Suprapubic skin (tissue), 4 donors: Measurements from ENCODE around the gene PPARGC1A. TPM values are rescaled to one million over a fixed set of nuclear protein-coding genes. Genes with fewer than 3 reads are reported as not detected.

ENCODE experiments used
- DNase-seq, 2 donors: peaks; one replicate each; pipeline ENCODE4 v3.0.0-alpha.2; 2019; ENCODE audit warnings: low spot score in 2 of 2
- H3K27ac ChIP-seq: fragments of 200-600 bp; sonication (generic); one replicate; pipeline ENCODE4 v1.5.1; 2019
- H3K27me3 ChIP-seq: fragments of 200-600 bp; sonication (generic); one replicate; pipeline ENCODE4 v1.5.1; 2019
- H3K36me3 ChIP-seq: fragments of 200-600 bp; sonication (generic); one replicate; pipeline ENCODE4 v1.5.1; 2019
- H3K4me1 ChIP-seq: fragments of 200-600 bp; sonication (generic); one replicate; pipeline ENCODE4 v1.5.1; 2019
- H3K4me3 ChIP-seq: fragments of 200-600 bp; sonication (generic); one replicate; pipeline ENCODE4 v1.5.1; 2019; ENCODE audit warnings: mild to moderate bottlenecking
- H3K9me3 ChIP-seq: fragments of 200-600 bp; sonication (generic); one replicate; pipeline ENCODE4 v1.5.1; 2019
- CTCF ChIP-seq, 2 donors: fragments of 200-600 bp in 1 of 2; fragments of 450-650 bp in 1 of 2; sonication (generic) in 1 of 2; IDR thresholded peaks; one replicate each; pipeline ENCODE4 v1.5.1; 2016 to 2019; ENCODE audit warnings: antibody characterized with exemption in 2 of 2, mild to moderate bottlenecking in 1 of 2, moderate library complexity in 1 of 2
- EP300 ChIP-seq: sonication (generic); formaldehyde crosslinking; IDR thresholded peaks from one replicate; pipeline ENCODE4 v1.6.1; 2017; ENCODE audit warnings: antibody characterized with exemption
- POLR2A ChIP-seq, 2 donors: fragments of 450-650 bp; IDR thresholded peaks; one replicate each; pipeline ENCODE4 v1.6.1; 2017; ENCODE audit warnings: antibody characterized with exemption in 2 of 2, mild to moderate bottlenecking in 2 of 2, moderate library complexity in 2 of 2
- POLR2AphosphoS5 ChIP-seq, 3 donors: sonication (generic); formaldehyde crosslinking; IDR thresholded peaks; one replicate each; pipeline ENCODE4 v1.6.1; 2017; ENCODE audit warnings: antibody characterized with exemption in 3 of 3
- WGBS: methylation state at CpG from one replicate; pipeline ENCODE4 v1.1.5; 2018; 5-methylcytosine and 5-hydroxymethylcytosine counted together
- total RNA-seq, 4 donors: library from RNA; depleted of rRNA; stranded (reverse); fragments of >200 nt; gene quantifications; one replicate each; pipeline ENCODE4 v1.1.0, GENCODE V29; 2016

Gene PPARGC1A
- total RNA-seq, 4 donors from 2014 or later = 10.5 to 33.4 (median 13.2) TPM

DNA sequence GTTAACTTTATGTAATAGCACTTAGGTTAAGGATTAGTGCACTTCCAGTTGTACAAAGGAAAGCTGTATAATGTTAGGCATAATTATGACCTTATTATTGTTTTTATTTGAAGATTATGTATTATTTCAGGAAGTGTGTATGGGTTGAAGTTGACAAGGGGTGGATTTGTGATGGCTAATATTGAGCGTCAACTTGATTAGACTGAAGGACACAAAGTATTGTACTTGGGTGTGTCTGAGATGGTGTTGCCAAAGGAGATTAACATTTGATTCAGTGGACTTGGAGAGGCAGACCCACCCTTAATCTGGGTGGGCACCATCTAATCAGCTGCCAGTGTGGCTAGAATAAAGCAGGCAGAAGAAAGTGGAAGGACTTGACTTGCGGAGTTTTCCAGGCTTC is 127.3 kb downstream of the PPARGC1A start:
- H3K36me3 ChIP-seq = no peaks in the 10 kb centered on the region
- no peak for TF ChIP-seq POLR2AphosphoS5 (IDR thresholded peaks at IDR 0.05)
- no peak for TF ChIP-seq CTCF (IDR thresholded peaks at IDR 0.05)
- no peak for TF ChIP-seq POLR2A (IDR thresholded peaks at IDR 0.05)
- no peak for TF ChIP-seq EP300
- no peaks in the 10 kb centered on the region for H3K9me3 ChIP-seq
- 95% methylated on average over 2 of the region's 2 CpGs for WGBS
- DNase-seq = no peak
- H3K27ac ChIP-seq = no peak overlapping the region
- no peaks in the 10 kb centered on the region for H3K4me1 ChIP-seq
- no peak overlapping the region for H3K4me3 ChIP-seq
- H3K27me3 ChIP-seq = no peaks in the 10 kb centered on the region

DNA sequence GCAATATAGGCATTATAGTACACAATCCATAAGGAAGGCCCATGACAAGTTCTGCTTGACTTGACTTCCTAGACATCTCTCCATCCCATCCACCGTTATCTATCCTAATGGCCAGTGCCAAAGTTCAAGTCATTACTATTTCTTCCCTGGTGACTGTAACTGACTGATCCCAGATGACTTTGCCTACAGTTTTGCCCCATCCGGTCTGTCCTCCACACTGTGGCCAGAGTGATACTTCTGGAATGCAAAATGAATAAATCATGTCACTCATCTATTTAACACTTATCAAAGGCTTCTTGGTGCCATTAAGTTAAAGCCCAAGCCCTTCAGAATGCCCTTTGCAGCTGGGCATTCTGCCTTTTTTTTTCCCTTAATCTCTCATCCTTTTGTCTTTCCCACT is 130.8 kb downstream of the PPARGC1A start:
- TF ChIP-seq EP300 = no peak
- Histone ChIP-seq H3K27ac (no peak overlapping the region), H3K36me3 (no peaks in the 10 kb centered on the region), H3K27me3 (no peaks in the 10 kb centered on the region), H3K4me3 (no peak overlapping the region), H3K9me3 (no peaks in the 10 kb centered on the region), H3K4me1 (no peaks in the 10 kb centered on the region)
- 50% methylated on average over 2 of the region's 2 CpGs for WGBS
- no peak for DNase-seq

- DNase-seq = no peak
- TF ChIP-seq EP300 = no peak
- no peak for TF ChIP-seq POLR2AphosphoS5 (IDR thresholded peaks at IDR 0.05)
- no peaks in the 10 kb centered on the region for H3K36me3 ChIP-seq
- WGBS = 95% methylated on average over 1 of the region's 1 CpG
- H3K4me3 ChIP-seq = no peak overlapping the region
- no peaks in the 10 kb centered on the region for H3K27me3 ChIP-seq
- H3K4me1 ChIP-seq = no peaks in the 10 kb centered on the region
- no peak overlapping the region for H3K27ac ChIP-seq
- no peaks in the 10 kb centered on the region for H3K9me3 ChIP-seq
These were observed 135.2 kb downstream of the PPARGC1A start for GRCh38 chr4:23754688-23755087.

- TF ChIP-seq EP300 = no peak
- no peak for TF ChIP-seq CTCF (IDR thresholded peaks at IDR 0.05)
- Histone ChIP-seq H3K27me3 (no peaks in the 10 kb centered on the region), H3K9me3 (no peaks in the 10 kb centered on the region), H3K36me3 (no peaks in the 10 kb centered on the region), H3K4me1 (no peaks in the 10 kb centered on the region), H3K4me3 (no peak overlapping the region), H3K27ac (no peak overlapping the region)
- no peak for DNase-seq
- 82% methylated on average over 2 of the region's 2 CpGs for WGBS
These were observed 139.7 kb downstream of the PPARGC1A start for GRCh38 chr4:23750125-23750524.

DNA sequence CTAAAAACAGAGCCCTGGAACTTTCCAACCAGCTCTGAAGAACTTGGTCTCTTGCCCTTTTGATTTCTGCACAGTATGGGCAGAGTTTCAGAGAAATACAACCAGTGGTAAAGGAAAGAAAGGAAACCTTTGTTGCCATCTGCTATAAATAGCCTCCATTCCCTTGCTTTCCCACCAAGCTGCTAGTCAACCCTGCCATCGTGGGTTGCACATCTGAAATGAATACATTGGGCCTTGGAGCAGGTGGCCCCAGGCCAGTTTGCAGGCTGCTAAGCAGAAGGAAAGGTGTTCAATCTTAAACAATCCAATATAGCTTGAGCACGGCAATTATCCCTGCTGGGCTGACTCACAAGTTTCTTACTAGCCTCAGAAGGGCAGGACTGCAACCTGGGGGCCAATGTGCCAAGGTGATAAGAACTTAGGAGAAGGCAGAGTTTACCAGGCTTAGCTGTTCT is 142.5 kb downstream of the PPARGC1A start:
- Histone ChIP-seq H3K4me3 (no peak overlapping the region), H3K36me3 (no peaks in the 10 kb centered on the region), H3K27ac (no peak overlapping the region), H3K9me3 (no peaks in the 10 kb centered on the region), H3K4me1 (no peaks in the 10 kb centered on the region), H3K27me3 (no peaks in the 10 kb centered on the region)
- TF ChIP-seq POLR2A (IDR thresholded peaks at IDR 0.05) (no peak), POLR2AphosphoS5 (IDR thresholded peaks at IDR 0.05) (no peak), EP300 (no peak), CTCF (IDR thresholded peaks at IDR 0.05) (no peak)
- 5% methylated on average over 2 of the region's 2 CpGs for WGBS
- DNase-seq = no peak

GRCh38 chr4:23746672-23747071 is 143.2 kb downstream of the PPARGC1A start:
- Histone ChIP-seq H3K9me3 (no peaks in the 10 kb centered on the region), H3K27ac (no peak overlapping the region), H3K36me3 (no peaks in the 10 kb centered on the region), H3K4me3 (no peak overlapping the region), H3K4me1 (no peaks in the 10 kb centered on the region), H3K27me3 (no peaks in the 10 kb centered on the region)
- TF ChIP-seq CTCF (IDR thresholded peaks at IDR 0.05) (no peak), POLR2A (IDR thresholded peaks at IDR 0.05) (no peak), EP300 (no peak), POLR2AphosphoS5 (IDR thresholded peaks at IDR 0.05) (no peak)
- WGBS = 83% methylated on average over 2 of the region's 2 CpGs
- no peak for DNase-seq
